Pancreas (tissue), 10 donors: Measurements from ENCODE around the gene PTPN2. TPM values are rescaled to one million over a fixed set of nuclear protein-coding genes. Genes with fewer than 3 reads are reported as not detected.
A peak's percentile ranks its signal among the peaks of the same experiment; 100 is the strongest.

ENCODE experiments used
- ATAC-seq, 4 donors: fragments of 200-7000 bp; cut with Tn5 transposase; one replicate each; pipeline versions ENCODE4 v1.8.0 to v1.9.1; 2020; ENCODE audit warnings: mild to moderate bottlenecking in 4 of 4, moderate library complexity in 4 of 4
- DNase-seq, 6 donors: peaks; one replicate each; pipeline ENCODE4 v3.0.0-alpha.2; 2020
- FAIRE-seq: peaks from 2 replicates; lab custom pipeline; 2012; peaks lifted over from hg19 to GRCh38; lab: Jason Lieb, UNC
- H3K27ac ChIP-seq, 4 donors: fragments of 200-600 bp; sonication (generic); 1 replicate in 3 of 4; 2 replicates in 1 of 4; pipeline versions ENCODE4 v1.5.0 to v1.8.0; 2020
- H3K27me3 ChIP-seq, 4 donors: fragments of 200-600 bp; one replicate each; pipeline ENCODE4 v1.8.0; 2021
- H3K36me3 ChIP-seq, 3 donors: fragments of 200-600 bp; sonication (generic) in 1 of 3; one replicate each; pipeline versions ENCODE4 v1.5.0 to v1.8.0; 2020 to 2021
- H3K4me1 ChIP-seq, 3 donors: fragments of 200-600 bp; one replicate each; pipeline ENCODE4 v1.8.0; 2021
- H3K4me3 ChIP-seq, 4 donors: fragments of 200-600 bp; sonication (generic) in 2 of 4; one replicate each; pipeline versions ENCODE4 v1.5.0 to v1.8.0; 2020 to 2021
- H3K9me3 ChIP-seq, 4 donors: fragments of 200-600 bp; one replicate each; pipeline ENCODE4 v1.8.0; 2021
- CTCF ChIP-seq, 4 donors: fragments of 200-600 bp; sonication (generic) in 3 of 4; IDR thresholded peaks; one replicate each; pipeline versions ENCODE4 v1.5.0 to v1.8.0; 2021; ENCODE audit warnings: antibody characterized with exemption in 4 of 4
- WGBS, 2 donors: extraction: QIAGEN DNeasy Blood & Tissue Kit; methylation state at CpG; one replicate each; pipeline ENCODE4 v1.1.7; 2013; 5-methylcytosine and 5-hydroxymethylcytosine counted together
- intact Hi-C, 3 donors: fragments of 100-400 bp; cut with DNase I; formaldehyde crosslinking; loops; one replicate each; pipeline versions ENCODE4 v1.11.1 to v1.14.2; 2022
- polyA plus RNA-seq, 2 donors: library from polyadenylated mRNA; stranded (reverse); fragments of 200-250 nt; gene quantifications; one replicate each; pipeline ENCODE4 v1.2.3, GENCODE V29; 2013
- total RNA-seq, 6 donors: library from RNA; stranded (reverse); fragmentation: NEBNext Ultra II Directional in 4 of 6; extraction: Animal tissue kit (Norgen Biotek cat#: 25700) in 4 of 6; gene quantifications; one replicate each; pipeline versions ENCODE4 v1.2.1 to v1.2.4, GENCODE V29; 2021 to 2023
- donor health status: healthy with polysubstance abuse.
- donor health status: DM: no; HTN: no; CAD: no; lungs with moderate emphysema.
- donor health status: DM: no; HTN: no; CAD: no.
- donor health status: control.
- donor health status: control.
- donor health status: Bipolar disorder and iron deficiency.
- donor health status: DM: yes; HTN: yes; CAD: no.
- donor health status: DM: no; HTN: no; CAD: no.
- donor health status: DM: no; HTN: no; CAD: no.
- donor health status: DM: yes; HTN: yes; CAD: no.

PTPN2 gene
- total and polyA plus RNA-seq, 8 donors, result 22.8 to 37.1 (median 26.3) TPM

- FAIRE-seq (no peak), DNase-seq (no peak), ATAC-seq (no peak)
- Histone ChIP-seq H3K27me3 (no peaks in the 10 kb centered on the region), H3K9me3 (no peaks in the 10 kb centered on the region), H3K4me1 (peaks cover 5 to 12% (median 12%) of the 10 kb centered on the region in 3 donors), H3K27ac (no peak overlapping the region), H3K36me3 (no peaks in the 10 kb centered on the region), H3K4me3 (peak overlapping the region in 1 of 4 donors; percentile 86)
- no peak for TF ChIP-seq CTCF (IDR thresholded peaks at IDR 0.05)
- WGBS, 2 donors, result 66% methylated on average over 4 of the region's 4 CpGs
- intact Hi-C loops, result no loop called here
Observed at GRCh38 chr18:12885500-12885899, 1.5 kb upstream of the PTPN2 start.

- Histone ChIP-seq H3K36me3 (no peaks in the 10 kb centered on the region), H3K27me3 (no peaks in the 10 kb centered on the region), H3K9me3 (no peaks in the 10 kb centered on the region), H3K27ac (peak overlapping the region; percentile 99 to 100 (median 99)), H3K4me3 (peak overlapping the region; percentile 54 to 91 (median 74)), H3K4me1 (peaks cover 5 to 12% (median 12%) of the 10 kb centered on the region in 3 donors)
- no peak for ATAC-seq
- peak in 1 of 6 donors; percentile 76 for DNase-seq
- intact Hi-C loops, result no loop called here
- FAIRE-seq, result no peak
- TF ChIP-seq CTCF (IDR thresholded peaks at IDR 0.05), result no peak
- WGBS, 2 donors, result 6% methylated on average over 35 of the region's 35 CpGs
Observed at GRCh38 chr18:12884406-12885323, 628 bp upstream of the PTPN2 start.

GRCh38 chr18:12883372-12883683, 709 bp downstream of the PTPN2 start:
- H3K9me3 ChIP-seq, result no peaks in the 10 kb centered on the region
- H3K36me3 ChIP-seq, result no peaks in the 10 kb centered on the region
- DNase-seq (peak in 1 of 6 donors; percentile 77), ATAC-seq (peak; percentile 40 to 58 (median 42)), FAIRE-seq (no peak)
- H3K4me1 ChIP-seq, result peaks cover 5 to 15% (median 12%) of the 10 kb centered on the region in 3 donors
- peak overlapping the region; percentile 61 to 91 (median 76) for H3K4me3 ChIP-seq
- no peak for TF ChIP-seq CTCF (IDR thresholded peaks at IDR 0.05)
- WGBS, 2 donors, result 0 to 1% methylated on average over 21 to 38 of the region's 38 CpGs
- peak overlapping the region; percentile 99 to 100 (median 99) for H3K27ac ChIP-seq
- intact Hi-C loops, result no loop called here
- no peaks in the 10 kb centered on the region for H3K27me3 ChIP-seq

- Histone ChIP-seq H3K36me3 (no peaks in the 10 kb centered on the region), H3K27ac (peak overlapping the region; percentile 99 to 100 (median 99)), H3K9me3 (no peaks in the 10 kb centered on the region), H3K27me3 (no peaks in the 10 kb centered on the region), H3K4me3 (peak overlapping the region; percentile 61 to 91 (median 76)), H3K4me1 (peaks cover 5 to 15% (median 12%) of the 10 kb centered on the region in 3 donors)
- no peak for ATAC-seq
- WGBS, 2 donors, result 4 to 5% methylated on average over 22 of the region's 22 CpGs
- DNase-seq, result no peak
- TF ChIP-seq CTCF (IDR thresholded peaks at IDR 0.05), result no peak
- intact Hi-C loops, result no loop called here
- no peak for FAIRE-seq
Observed at GRCh38 chr18:12882453-12883371, 1.3 kb downstream of the PTPN2 start.
